ENCODE data around the gene NFKBIB. TPM values are rescaled to one million over a fixed set of nuclear protein-coding genes. Genes with fewer than 3 reads are reported as not detected.

NFKBIB gene
- total and polyA plus RNA-seq, 2 of the 13 experiments (the other 11 are each of a cell fraction or from before 2014, with no cell fraction given): 8.6 to 14.9 TPM

DNA sequence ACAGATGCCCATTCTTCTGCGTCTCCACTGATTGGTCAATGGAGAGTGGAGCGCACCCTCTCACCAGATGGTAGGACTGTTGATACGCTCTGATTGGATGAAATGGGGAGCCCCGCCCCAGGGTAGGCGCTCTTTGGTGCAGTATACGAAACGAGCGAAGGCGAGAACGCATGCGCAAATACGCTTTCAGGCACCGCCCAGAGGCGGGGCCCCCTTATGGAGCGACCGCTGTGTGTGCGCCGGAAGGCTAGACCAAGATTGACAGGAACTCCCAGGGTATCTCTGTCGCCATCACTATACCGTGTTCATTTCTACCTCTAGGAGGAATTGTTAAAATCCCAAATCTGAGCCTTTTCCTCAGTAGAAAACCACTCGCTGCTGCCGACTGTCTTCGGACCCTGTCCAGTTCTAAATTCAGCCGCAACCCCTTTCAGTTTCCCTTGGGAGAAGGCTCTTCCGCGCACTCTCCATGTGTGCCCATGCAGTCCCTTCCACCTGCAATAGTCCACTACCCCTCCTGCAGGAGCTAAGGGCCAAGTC is 49.3 kb upstream of the NFKBIB start (continued):
- TF ChIP-seq ATF4 (CRISPR knock-in tag; IDR thresholded peaks at IDR 0.05) (no peak), ZBTB8A (CRISPR knock-in tag; IDR thresholded peaks at IDR 0.05; ENCODE audit: borderline replicate concordance, low read depth) (no peak), E2F5 (CRISPR knock-in tag; conservative IDR thresholded peaks at IDR 0.05) (no peak), HOMEZ (CRISPR knock-in tag; IDR thresholded peaks at IDR 0.05; ENCODE audit: low read depth) (no peak), NR2F6 (IDR thresholded peaks at IDR 0.05) (no peak), NR2F6 (CRISPR knock-in tag; IDR thresholded peaks at IDR 0.05) (no peak), HMGA1 (CRISPR knock-in tag; conservative IDR thresholded peaks at IDR 0.05) (no peak), ZKSCAN5 (CRISPR knock-in tag; IDR thresholded peaks at IDR 0.05) (no peak), ATAD3A (CRISPR knock-in tag; IDR thresholded peaks at IDR 0.05) (no peak), PLSCR1 (CRISPR knock-in tag; IDR thresholded peaks at IDR 0.05; ENCODE audit: borderline replicate concordance) (no peak), ZNF180 (CRISPR knock-in tag; IDR thresholded peaks at IDR 0.05; ENCODE audit: borderline replicate concordance, low read depth) (no peak), FOXP1 (IDR thresholded peaks at IDR 0.05) (no peak), FOXP1 (CRISPR knock-in tag; IDR thresholded peaks at IDR 0.05) (0 out of 2 replicates have a peak, but pooled peaks have one; percentile 0), TERF1 (CRISPR knock-in tag; IDR thresholded peaks at IDR 0.05) (no peak), NFE2L1 (CRISPR knock-in tag; IDR thresholded peaks at IDR 0.05; ENCODE audit: borderline replicate concordance) (no peak), U2AF2 (IDR thresholded peaks at IDR 0.05; ENCODE audit: low read depth, low read length) (no peak), DMAP1 (CRISPR knock-in tag; IDR thresholded peaks at IDR 0.05) (peak; percentile 62; the same call in 1 of the 2 replicates)
- TF ChIP-seq, protein P1, sequence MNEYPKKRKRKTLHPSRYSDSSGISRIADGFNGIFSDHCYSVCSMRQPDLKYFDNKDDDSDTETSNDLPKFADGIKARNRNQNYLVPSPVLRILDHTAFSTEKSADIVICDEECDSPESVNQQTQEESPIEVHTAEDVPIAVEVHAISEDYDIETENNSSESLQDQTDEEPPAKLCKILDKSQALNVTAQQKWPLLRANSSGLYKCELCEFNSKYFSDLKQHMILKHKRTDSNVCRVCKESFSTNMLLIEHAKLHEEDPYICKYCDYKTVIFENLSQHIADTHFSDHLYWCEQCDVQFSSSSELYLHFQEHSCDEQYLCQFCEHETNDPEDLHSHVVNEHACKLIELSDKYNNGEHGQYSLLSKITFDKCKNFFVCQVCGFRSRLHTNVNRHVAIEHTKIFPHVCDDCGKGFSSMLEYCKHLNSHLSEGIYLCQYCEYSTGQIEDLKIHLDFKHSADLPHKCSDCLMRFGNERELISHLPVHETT (CRISPR knock-in tag; conservative IDR thresholded peaks at IDR 0.05): 0 out of 2 replicates have a peak, but pooled peaks have one; percentile 45
- TF ChIP-seq, protein P2, sequence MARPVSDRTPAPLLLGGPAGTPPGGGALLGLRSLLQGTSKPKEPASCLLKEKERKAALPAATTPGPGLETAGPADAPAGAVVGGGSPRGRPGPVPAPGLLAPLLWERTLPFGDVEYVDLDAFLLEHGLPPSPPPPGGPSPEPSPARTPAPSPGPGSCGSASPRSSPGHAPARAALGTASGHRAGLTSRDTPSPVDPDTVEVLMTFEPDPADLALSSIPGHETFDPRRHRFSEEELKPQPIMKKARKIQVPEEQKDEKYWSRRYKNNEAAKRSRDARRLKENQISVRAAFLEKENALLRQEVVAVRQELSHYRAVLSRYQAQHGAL (CRISPR knock-in tag; IDR thresholded peaks at IDR 0.05; ENCODE audit: not compliant biosample characterization): no peak
- TF ChIP-seq, protein P3, sequence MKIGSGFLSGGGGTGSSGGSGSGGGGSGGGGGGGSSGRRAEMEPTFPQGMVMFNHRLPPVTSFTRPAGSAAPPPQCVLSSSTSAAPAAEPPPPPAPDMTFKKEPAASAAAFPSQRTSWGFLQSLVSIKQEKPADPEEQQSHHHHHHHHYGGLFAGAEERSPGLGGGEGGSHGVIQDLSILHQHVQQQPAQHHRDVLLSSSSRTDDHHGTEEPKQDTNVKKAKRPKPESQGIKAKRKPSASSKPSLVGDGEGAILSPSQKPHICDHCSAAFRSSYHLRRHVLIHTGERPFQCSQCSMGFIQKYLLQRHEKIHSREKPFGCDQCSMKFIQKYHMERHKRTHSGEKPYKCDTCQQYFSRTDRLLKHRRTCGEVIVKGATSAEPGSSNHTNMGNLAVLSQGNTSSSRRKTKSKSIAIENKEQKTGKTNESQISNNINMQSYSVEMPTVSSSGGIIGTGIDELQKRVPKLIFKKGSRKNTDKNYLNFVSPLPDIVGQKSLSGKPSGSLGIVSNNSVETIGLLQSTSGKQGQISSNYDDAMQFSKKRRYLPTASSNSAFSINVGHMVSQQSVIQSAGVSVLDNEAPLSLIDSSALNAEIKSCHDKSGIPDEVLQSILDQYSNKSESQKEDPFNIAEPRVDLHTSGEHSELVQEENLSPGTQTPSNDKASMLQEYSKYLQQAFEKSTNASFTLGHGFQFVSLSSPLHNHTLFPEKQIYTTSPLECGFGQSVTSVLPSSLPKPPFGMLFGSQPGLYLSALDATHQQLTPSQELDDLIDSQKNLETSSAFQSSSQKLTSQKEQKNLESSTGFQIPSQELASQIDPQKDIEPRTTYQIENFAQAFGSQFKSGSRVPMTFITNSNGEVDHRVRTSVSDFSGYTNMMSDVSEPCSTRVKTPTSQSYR (CRISPR knock-in tag; IDR thresholded peaks at IDR 0.05; ENCODE audit: borderline replicate concordance): no peak
